HG03575 (cell line): Measurements from ENCODE around the gene BEND7.

Experiments
- ATAC-seq: cut with Tn5 transposase; IDR thresholded peaks from one replicate; pipeline ENCODE4 v1.9.1; 2021; ENCODE audit not compliant: unreplicated experiment, insufficient number of reproducible peaks, low FRiP score; ENCODE audit errors: extremely low read depth

Gene BEND7

DNA sequence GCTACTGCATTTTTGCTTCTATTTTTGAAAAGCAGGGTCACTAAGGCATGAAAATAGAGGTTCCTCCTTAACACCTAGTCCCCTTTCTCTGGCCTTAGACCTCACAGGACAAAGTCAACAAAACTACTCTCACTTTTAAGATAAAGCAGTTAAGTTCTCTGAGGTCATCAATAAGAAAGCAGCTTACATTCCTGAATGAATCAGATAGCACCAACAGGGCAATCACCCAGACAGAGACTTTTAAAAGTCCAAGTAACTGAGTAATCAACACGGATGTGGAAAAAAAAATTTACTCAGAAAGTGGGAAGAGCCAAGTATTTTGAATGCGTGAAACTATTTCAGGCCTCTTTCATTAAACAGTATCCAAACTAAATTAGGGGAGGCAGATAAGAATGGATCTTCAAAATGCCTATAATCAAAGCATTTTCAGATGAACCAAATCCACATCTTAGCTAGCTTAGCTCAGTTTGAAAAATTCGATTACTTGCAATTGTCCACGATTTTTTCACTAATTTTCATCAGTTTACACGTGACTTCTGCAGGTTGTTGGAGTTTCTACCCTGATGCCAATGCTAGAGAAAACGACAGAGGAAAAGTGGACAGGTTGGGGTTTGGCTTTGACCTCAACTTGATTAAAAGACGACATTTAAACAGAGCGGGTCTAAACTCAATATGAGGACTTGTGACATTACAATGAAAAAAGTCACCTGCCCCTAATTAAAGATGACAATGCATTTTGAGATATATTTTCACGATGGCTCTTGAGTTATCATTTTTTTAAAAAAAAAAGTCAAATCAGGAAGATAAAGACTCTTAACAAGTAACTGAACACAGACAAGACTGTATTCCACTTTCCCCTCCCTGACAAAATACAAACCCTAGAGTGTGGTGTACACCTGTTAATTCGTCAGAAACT lies 1.6 kb downstream of the BEND7 start:
- ATAC-seq = no peak

DNA sequence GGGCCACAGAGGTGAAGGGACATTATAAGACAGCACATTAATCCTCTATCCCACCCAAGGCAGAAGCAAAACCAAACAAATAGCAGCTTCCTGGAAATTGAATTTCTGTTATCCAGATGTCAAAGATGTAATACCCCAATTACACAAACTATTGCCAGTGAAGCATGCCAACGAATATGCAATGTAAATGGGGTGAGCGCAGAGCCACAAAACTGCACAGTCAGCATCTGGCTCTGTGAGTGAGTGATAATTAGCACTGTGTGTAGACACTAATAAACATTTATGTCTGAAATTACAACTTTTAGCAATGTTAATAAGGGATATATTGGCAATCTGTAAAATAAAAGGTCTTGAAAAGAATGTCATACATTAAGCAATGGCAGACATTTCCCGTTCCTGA lies 3.2 kb downstream of the BEND7 start:
- no peak for ATAC-seq

DNA sequence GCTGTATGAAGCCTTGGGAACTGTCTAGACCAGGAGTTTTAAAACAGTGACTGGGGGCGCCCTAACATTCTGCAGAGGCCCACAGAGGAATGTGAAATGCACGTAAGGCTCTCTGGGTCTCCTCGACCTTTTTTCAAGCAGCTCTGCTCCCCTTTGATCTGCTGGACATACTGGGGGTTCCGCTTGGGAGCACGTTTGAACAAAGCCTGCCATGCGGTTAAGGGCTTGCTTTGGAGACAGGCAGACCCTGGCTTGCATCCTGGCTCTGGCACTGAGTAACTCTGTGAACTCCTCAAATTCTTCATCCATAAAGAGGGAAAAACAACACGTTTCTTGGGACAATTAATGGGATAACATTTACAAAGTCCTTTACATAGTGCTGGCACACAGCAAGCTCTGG lies 7.8 kb downstream of the BEND7 start:
- no peak for ATAC-seq

DNA sequence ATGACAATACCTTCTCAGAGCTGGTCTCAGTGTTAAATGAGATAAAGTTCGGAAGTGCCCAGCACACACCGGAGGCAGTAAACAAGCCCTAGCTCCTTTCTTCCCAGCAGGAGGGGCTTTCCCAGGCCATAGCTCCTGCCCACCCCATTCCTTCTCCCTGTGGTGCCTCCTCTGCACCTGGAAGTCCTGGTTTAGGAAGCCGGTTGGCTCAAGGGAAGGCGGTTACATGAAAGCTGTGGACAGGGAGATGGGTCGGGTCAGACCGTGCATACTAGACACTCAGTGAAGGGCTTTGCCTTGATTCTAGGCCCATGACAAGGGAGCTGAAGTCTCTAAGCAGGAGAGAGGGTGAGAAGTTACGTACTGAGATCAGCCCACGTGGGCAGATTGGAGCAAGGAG lies 8.6 kb downstream of the BEND7 start:
- ATAC-seq = no peak

DNA sequence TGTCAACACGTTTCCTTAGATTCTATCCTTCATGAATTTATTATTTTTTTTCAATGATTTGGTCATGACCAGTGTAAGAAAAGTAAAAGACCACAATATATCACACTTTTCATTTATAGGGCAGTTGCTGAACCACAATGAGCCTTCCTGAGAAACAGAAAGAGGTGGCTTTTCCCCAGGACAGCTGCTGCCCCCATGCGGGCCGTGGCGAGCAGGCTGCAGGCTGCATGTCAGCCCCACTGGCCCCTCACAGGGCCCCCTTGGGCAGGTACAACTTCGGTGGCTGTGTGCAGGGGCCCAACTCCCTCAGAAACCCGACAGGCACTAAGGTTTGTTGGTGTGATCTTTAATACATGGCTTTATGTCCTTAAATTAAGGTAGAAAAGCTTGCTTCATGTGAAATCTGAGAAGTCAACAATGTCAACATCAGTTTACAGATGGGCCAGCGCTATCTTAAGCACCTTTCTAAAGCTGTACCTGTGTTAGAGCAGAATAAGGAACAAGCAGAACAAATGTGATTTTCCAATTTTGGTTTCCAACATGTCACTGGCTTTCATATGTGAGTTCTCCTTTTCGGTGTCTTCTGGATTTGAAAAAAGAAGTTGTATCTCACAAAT lies 10.6 kb downstream of the BEND7 start:
- ATAC-seq = no peak

DNA sequence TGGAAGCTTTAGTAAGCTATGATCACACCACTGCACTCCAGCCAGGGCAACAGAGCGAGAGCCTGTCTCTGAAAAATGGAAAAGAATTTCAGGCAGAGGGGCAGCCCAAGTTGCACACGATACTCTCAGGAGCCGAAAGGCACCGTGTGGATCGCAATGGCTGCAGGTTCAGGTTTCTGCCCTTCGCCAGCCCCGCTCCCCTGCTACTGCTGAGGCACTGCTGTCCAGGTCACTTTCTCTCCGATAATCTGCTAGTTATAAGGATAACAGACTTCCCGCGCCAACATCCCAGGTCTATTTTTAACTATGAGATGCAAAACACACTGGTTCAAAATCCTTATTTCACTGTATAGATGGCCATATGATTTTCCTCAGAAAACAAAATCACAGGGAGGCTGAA lies 11.1 kb downstream of the BEND7 start:
- ATAC-seq = no peak

DNA sequence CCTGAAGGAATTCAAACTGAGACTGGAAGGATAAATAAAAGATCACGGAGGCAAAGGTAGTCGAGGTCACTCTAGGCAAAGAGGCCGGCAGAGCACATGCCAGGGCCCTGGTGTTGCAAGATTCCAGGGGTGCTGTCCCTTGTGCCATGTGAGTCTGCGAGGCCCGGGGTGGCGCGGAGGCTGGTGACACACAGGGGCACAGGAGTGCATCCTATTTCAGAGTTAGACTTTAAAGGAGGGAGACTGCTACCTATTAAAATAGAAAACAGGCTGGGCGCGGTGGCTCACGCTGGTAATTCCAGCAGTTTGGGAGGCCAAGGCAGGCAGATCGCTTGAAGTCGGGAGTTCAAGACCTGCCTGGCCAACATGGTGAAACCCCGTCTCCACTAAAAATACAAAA lies 12.6 kb downstream of the BEND7 start:
- ATAC-seq = no peak

DNA sequence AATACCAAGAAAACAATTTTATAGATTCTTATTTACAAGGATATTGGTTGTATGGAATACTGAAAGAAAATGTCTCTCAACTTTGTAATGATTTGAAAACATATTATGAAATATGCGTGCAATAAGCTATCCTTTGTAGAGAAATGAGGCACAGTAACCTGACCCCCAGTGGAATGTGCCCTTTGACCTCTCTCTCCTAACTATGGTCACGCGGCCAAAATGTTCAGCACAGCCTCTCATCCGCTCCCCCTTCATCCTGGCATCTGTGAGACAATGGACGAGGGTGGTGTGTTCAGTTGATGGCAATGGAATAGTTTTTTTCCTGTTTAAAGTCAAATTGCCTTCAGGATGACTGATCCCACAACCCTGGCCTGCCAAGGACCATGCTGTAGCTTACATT lies 13.3 kb downstream of the BEND7 start:
- ATAC-seq = no peak

DNA sequence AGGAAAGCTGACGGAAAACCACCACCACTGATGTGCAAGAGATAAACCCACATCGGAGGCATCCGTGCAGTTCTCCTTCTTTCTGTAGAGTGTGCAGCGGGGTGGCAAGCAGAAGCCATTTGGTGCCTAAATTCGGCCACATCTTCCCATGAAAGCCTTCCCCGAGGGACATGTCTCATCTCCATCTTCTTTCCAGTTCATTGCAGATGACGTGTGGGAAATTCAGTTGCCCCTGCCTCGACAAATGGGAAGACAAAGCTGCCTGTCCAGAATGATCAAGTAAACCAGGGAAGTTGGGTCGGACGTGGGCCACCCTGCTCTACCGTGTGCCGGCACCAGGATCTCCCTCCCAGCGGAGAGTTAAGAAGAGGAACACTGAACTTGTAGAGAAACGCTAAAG lies 14.5 kb downstream of the BEND7 start:
- ATAC-seq = no peak

DNA sequence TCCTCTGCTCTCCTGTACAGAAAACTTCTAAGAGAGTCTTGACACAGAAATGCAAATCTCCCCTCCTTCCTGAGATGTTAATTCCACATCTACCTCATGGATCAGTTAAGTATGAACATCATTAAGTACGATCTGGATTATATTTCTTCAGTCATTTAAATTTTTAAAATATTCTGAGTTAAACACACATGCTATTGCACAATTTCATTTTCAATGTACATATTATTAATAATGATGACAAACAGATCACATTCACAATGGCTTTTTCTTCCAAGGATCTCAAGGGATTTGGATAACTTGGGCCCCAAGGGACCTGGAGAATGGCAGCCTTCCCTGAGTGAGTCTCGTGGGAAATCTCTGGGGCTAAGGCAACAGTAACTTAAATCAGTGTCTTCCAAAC lies 16.2 kb downstream of the BEND7 start:
- ATAC-seq = no peak

DNA sequence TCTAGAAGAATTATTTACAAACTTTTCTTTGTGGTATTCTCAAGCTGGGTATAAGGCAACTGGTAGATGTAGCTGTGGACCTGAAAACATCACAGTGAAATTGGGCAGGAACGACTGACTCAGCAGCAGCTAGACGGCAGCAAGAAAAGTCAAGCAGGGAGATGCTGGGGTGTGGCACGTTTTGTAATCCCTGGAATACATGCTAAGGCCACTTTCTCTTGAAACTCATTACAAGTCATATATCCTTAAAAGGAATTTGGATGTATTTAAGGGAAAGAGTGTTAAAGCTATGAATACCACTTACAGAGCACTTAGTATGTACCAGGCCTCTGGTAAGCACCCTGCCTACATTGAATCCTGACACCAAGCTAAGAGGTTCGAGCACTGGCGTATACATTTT lies 17.4 kb downstream of the BEND7 start:
- ATAC-seq = no peak

DNA sequence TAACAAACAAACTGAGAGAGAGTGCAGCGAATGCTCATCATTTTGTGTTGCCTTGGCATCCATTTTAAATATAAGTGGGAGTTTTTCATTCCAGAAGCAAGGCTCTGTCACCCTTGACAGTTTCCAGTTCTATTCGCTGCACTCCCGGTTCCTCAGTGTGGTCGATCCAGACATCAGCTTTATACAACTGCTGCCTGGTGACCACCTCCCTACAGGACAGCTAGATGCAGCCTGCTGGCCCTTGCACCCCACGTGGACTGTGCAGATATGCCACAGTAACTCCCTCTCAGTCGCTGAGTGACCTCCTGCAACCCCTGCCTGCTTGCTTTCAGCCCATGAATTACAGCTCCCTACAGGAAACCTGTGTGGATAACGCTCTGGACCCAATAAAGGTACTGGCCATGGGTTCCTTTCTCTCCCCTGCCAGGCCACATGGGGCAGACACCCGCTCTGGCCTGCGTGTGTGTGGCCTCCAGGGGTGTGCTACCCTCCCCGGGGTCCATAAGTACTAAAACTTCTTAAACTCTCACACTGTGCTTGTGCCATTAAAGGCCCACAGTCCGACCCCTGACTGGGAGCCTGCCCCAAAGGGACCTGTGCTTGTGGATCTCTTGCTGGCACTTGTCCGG lies 23.6 kb downstream of the BEND7 start:
- ATAC-seq = no peak

DNA sequence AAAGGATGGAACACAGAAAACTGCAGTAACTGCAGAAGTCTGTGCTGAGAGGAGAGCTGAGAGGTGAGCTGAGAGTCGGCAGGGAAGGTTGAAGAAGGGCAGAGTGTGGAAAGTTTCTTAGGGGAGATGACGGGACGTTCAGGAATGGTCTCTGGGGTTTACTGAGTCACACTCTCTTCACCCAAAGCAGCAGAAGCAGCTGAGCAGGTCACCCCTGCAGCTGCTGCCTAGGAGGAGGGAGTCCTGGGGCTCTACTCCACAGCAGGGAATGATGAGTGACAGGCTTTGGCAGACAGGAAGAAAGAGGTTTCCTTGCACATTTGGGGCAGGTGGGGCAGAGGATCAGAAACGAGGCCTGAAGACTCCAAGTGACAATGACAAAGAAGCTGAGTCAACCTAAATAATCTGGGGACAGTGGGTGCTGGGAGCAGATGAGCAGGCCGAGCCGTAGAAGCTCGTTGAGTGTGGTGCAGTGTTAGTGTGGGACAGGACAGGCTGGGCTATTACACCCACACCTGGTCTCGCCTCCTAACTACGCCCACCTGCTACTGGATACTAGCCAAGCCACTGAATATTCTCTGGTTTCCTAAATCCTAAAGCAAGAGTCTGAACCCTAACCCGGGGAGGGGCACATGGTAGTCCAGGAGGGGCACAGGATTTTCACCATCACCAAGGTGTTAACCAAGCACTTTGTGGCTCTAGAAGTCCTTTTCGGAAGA lies 24.9 kb downstream of the BEND7 start:
- ATAC-seq = no peak

DNA sequence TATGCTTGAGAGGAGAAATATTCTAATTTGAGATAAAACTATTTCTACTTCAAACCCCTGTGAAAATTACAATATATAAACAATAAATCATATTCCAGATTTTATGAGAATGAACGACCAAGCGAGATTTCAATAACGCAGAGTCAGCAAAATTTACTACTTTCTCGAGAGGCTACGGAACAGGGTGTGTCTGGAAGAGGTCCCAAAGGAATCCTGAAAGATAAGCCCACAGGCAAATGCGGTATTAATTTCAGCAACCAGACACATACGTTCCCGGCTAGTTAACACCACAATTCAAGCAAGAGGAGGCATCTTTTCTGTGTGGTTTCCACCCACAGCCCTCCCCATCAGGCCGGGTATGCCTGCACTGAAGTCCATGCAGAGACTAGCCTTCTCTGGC lies 26.4 kb downstream of the BEND7 start:
- ATAC-seq = no peak

DNA sequence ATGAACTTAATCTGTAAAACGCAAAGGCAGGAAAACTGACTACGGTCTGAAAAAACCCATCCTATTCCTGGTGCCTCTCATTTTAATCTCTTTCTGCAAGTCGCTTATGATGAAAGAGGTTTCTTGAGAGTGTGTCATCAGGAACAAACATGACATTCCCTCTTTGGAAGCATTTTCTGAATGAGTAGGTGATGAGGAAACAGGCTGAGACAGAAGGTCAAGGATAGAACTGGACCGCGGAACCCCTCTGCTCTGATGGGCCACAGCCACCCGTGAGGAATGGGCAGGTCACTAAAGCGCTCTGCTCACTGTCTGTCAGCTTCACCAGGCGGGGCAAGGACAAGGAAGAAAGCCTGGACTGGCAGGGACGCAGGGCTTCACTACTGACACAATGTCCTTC lies 28.6 kb downstream of the BEND7 start:
- no peak for ATAC-seq

DNA sequence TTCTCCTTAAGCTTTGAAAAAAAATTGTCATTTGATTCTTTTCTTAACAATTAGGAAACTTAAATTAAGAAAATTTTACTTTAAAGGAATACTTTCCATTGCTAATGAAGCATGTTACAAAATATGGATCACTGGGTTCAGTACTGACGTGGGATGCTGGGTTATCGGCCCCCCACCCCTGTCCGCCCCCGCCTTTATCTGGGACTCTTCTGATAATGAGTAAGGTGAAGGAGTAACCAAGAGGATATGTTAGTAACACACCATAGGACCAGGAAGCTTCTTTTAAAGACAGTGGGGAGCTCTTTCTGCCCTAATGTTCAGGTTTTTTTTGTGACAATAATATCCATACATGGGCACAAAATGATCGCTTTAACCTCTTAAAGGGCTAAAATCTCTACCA lies 29.7 kb downstream of the BEND7 start:
- ATAC-seq = no peak

DNA sequence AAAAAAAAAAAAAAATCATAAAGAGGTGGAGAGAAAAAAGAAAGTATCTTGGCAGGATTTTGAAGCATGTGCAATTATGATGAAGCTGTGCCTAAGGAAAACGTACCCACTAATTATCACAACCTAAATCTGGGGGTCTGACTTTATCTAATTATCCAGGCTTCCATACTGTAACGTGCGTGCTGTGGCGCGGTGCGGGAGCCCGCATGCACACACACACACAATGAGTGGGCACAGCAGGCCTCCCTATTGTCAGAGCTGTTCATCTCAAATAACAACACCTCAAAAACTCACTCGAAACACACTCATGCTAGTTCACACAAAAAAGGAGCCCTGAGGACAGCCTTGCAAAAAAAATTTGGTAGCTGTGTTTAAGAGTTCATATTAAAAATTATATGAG lies 31.9 kb downstream of the BEND7 start:
- no peak for ATAC-seq

DNA sequence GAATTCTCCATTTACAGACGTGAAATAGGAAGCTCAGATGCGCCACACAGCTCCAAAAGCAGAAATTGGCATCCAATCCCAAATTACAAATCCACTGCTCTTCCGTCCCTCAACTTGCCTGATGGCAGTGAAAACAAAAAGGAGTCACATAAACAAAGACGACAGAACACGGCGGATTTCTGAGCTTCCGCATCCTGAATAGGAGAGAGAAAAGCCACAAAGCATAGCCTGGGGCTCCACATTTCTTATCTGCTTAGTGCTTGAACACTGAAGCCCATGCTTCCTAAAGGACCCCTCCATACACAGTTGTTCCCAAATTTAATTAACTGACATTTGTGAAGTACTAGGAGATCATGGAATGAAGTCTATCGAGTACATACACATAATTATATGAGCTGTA lies 32.6 kb downstream of the BEND7 start:
- no peak for ATAC-seq

DNA sequence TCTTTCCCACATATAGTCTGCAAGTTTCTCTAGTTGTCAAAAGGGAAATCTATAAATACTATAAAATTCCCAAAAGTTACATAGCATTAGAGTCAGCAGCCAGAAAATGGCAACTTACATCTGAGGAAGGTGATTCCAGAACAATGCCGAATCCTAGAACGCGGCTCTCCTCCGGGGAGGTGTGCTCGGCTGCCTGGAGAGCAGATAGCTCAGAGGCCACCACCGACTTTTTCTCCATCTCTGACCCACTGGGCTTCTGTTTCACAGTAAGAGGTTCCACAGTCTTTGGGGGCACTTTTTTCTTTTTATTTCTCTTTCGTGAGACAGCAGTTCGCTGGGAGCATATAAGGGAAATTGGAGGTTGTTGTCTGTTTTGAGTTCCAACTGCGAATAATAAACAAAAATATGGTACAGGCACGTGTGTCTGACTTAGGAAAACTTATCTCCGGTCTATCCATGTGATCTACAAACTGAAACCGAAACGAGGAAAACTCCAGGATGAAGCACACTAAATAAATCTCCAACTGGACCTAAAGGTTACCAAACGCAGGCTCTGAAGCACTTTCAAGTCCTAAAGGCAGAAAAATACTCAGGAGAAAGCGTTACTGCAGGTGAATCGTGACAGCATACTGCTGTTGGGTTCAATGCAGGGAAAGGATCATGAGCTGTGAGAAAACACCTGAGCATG lies 36.2 kb downstream of the BEND7 start:
- no peak for ATAC-seq
